Measurements from ENCODE around the gene PRIMPOL. TPM values are rescaled to one million over a fixed set of nuclear protein-coding genes. Genes with fewer than 3 reads are reported as not detected.
A peak's percentile ranks its signal among the peaks of the same experiment; 100 is the strongest.

Gene PRIMPOL
- total RNA-seq, 1 experiment from 2014 or later: 8.3 TPM

- H3K27me3 Mint-ChIP-seq (ENCODE audit: low read depth): peaks cover 8% of the 10 kb centered on the region
- ATAC-seq (peak; percentile 95), DNase-seq (ENCODE audit: low spot score) (peak; percentile 97)
- peak within 1 kb of the TSS; percentile 91 for H3K4me3 Mint-ChIP-seq
- ChIA-PET POLR2A (interaction anchor here (0.5 to 2.2 kb wide), 12 partner anchors 12 to 1897 kb away, joined by 3 to 16 read pairs (median 4); partner anchors contain the start of genes CASP3, IRF2 and PRIMPOL), CTCF (interaction anchor here (0.6 to 2.2 kb wide), 13 partner anchors 12 to 470 kb away, joined by 3 to 20 read pairs (median 7); partner anchors contain the start of genes CASP3, HELT, PRIMPOL and SLC25A4)
- peaks cover 18% of the 10 kb centered on the region for H3K36me3 Mint-ChIP-seq
- H3K9me3 Mint-ChIP-seq: peaks cover 4% of the 10 kb centered on the region; the same call in 1 of the 2 replicates
- H3K4me1 Mint-ChIP-seq: peaks cover 36% of the 10 kb centered on the region
- peak within 1 kb of the TSS; percentile 92 for H3K27ac Mint-ChIP-seq
- TF ChIP-seq CREB1 (CRISPR knock-in tag; IDR thresholded peaks at IDR 0.05) (peak; percentile 88; the same call in 1 of the 2 replicates), TP53 (CRISPR knock-in tag; IDR thresholded peaks at IDR 0.05) (peak; percentile 79; the same call in 1 of the 2 replicates), PRDM15 (CRISPR knock-in tag; IDR thresholded peaks at IDR 0.05) (peak; percentile 100), FOXK1 (CRISPR knock-in tag; IDR thresholded peaks at IDR 0.05) (peak; percentile 95), ESRRA (CRISPR knock-in tag; IDR thresholded peaks at IDR 0.05; ENCODE audit: borderline replicate concordance) (peak; percentile 87; the same call in 1 of the 2 replicates), E2F1 (CRISPR knock-in tag; IDR thresholded peaks at IDR 0.05) (peak; percentile 93), TEAD4 (CRISPR knock-in tag; IDR thresholded peaks at IDR 0.05) (peak; percentile 86; the same call in 1 of the 2 replicates), ZBTB21 (CRISPR knock-in tag; IDR thresholded peaks at IDR 0.05; ENCODE audit: borderline replicate concordance) (peak; percentile 73), KAT7 (CRISPR knock-in tag; IDR thresholded peaks at IDR 0.05; ENCODE audit: borderline replicate concordance) (peak; percentile 20; the same call in 1 of the 2 replicates), FOXP1 (CRISPR knock-in tag; IDR thresholded peaks at IDR 0.05; ENCODE audit: borderline replicate concordance) (peak; percentile 87; the same call in 1 of the 2 replicates), ZNF263 (CRISPR knock-in tag; IDR thresholded peaks at IDR 0.05; ENCODE audit: low read depth) (no peak), GTF2I (CRISPR knock-in tag; conservative IDR thresholded peaks at IDR 0.05) (no peak), ZNF317 (CRISPR knock-in tag; IDR thresholded peaks at IDR 0.05; ENCODE audit: borderline replicate concordance, low read depth) (no peak), USF1 (CRISPR knock-in tag; IDR thresholded peaks at IDR 0.05) (peak; percentile 89), GABPB1 (CRISPR knock-in tag; IDR thresholded peaks at IDR 0.05) (peak; percentile 90), ZNF423 (CRISPR knock-in tag; IDR thresholded peaks at IDR 0.05) (peak; percentile 48; the same call in 1 of the 2 replicates), SMAD4 (CRISPR knock-in tag; IDR thresholded peaks at IDR 0.05) (no peak), MAX (CRISPR knock-in tag; IDR thresholded peaks at IDR 0.05) (peak; percentile 96), CREM (CRISPR knock-in tag; IDR thresholded peaks at IDR 0.05) (peak; percentile 84), HMGXB4 (CRISPR knock-in tag; IDR thresholded peaks at IDR 0.05) (peak; percentile 54; the same call in 1 of the 2 replicates)
- TF ChIP-seq, protein P1, sequence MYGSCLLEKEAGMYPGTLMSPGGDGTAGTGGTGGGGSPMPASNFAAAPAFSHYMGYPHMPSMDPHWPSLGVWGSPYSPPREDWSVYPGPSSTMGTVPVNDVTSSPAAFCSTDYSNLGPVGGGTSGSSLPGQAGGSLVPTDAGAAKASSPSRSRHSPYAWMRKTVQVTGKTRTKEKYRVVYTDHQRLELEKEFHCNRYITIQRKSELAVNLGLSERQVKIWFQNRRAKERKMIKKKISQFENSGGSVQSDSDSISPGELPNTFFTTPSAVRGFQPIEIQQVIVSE (CRISPR knock-in tag; IDR thresholded peaks at IDR 0.05; ENCODE audit: borderline replicate concordance): no peak
- TF ChIP-seq, protein P2, sequence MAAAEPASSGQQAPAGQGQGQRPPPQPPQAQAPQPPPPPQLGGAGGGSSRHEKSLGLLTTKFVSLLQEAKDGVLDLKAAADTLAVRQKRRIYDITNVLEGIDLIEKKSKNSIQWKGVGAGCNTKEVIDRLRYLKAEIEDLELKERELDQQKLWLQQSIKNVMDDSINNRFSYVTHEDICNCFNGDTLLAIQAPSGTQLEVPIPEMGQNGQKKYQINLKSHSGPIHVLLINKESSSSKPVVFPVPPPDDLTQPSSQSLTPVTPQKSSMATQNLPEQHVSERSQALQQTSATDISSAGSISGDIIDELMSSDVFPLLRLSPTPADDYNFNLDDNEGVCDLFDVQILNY (CRISPR knock-in tag; IDR thresholded peaks at IDR 0.05): peak; percentile 91
- TF ChIP-seq, protein P3, sequence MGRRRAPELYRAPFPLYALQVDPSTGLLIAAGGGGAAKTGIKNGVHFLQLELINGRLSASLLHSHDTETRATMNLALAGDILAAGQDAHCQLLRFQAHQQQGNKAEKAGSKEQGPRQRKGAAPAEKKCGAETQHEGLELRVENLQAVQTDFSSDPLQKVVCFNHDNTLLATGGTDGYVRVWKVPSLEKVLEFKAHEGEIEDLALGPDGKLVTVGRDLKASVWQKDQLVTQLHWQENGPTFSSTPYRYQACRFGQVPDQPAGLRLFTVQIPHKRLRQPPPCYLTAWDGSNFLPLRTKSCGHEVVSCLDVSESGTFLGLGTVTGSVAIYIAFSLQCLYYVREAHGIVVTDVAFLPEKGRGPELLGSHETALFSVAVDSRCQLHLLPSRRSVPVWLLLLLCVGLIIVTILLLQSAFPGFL (CRISPR knock-in tag; IDR thresholded peaks at IDR 0.05; ENCODE audit: borderline replicate concordance): peak; percentile 88; the same call in 1 of the 2 replicates
Measured at GRCh38 chr4:184733654-184734524, 84.4 kb downstream of the PRIMPOL start, which contains the start of gene CENPU. TSS of gene CENPU (minus strand) at chr4:184734096. CDS start at chr4:184734062, 34 bp downstream.
